ENCODE measurements around the gene CEP128. TPM values are rescaled to one million over a fixed set of nuclear protein-coding genes. Genes with fewer than 3 reads are reported as not detected.

Gene CEP128
- polyA plus RNA-seq, 4 donors, result 0.22 to 2.2 (median 1.1) TPM

- FAIRE-seq, result no peak
- WGBS, 3 donors, result 93 to 95% (median 93%) methylated on average over 7 of the region's 7 CpGs
- Histone ChIP-seq H3K27me3 (ENCODE audit: control insufficient read depth in 3 of 3, insufficient read depth in 3 of 3, low read length in 3 of 3) (no peaks in the 10 kb centered on the region), H3K27ac (ENCODE audit: low read depth in 1 of 3, low read length in 2 of 3) (no peak overlapping the region), H3K4me1 (ENCODE audit: control insufficient read depth in 3 of 3, insufficient read depth in 2 of 3, low read depth in 1 of 3, low read length in 2 of 3) (no peaks in the 10 kb centered on the region), H3K9me3 (ENCODE audit: control insufficient read depth in 2 of 2, insufficient read depth in 1 of 2, low read depth in 1 of 2, low read length in 1 of 2) (peaks cover 2 to 9% of the 10 kb centered on the region in 2 donors), H3K4me3 (ENCODE audit: low read depth in 1 of 3, low read length in 3 of 3) (no peak overlapping the region), H3K36me3 (ENCODE audit: control insufficient read depth in 3 of 3, insufficient read depth in 2 of 3, low read depth in 1 of 3, low read length in 3 of 3) (no peaks in the 10 kb centered on the region)
- DNase-seq, result no peak
Measured at GRCh38 chr14:80538633-80539375, 402.7 kb downstream of the CEP128 start.

GRCh38 chr14:80537626-80538025 is 403.9 kb downstream of the CEP128 start:
- WGBS, 3 donors, result 91 to 95% (median 94%) methylated on average over 5 of the region's 5 CpGs
- DNase-seq (no peak), FAIRE-seq (no peak)
- H3K9me3 ChIP-seq (ENCODE audit: control insufficient read depth in 2 of 2, insufficient read depth in 1 of 2, low read depth in 1 of 2, low read length in 1 of 2), result peaks cover 2 to 9% of the 10 kb centered on the region in 2 donors
- no peaks in the 10 kb centered on the region for H3K36me3 ChIP-seq (ENCODE audit: control insufficient read depth in 3 of 3, insufficient read depth in 2 of 3, low read depth in 1 of 3, low read length in 3 of 3)
- H3K27ac ChIP-seq (ENCODE audit: low read depth in 1 of 3, low read length in 2 of 3), result no peak overlapping the region
- H3K27me3 ChIP-seq (ENCODE audit: control insufficient read depth in 3 of 3, insufficient read depth in 3 of 3, low read length in 3 of 3), result no peaks in the 10 kb centered on the region
- H3K4me1 ChIP-seq (ENCODE audit: control insufficient read depth in 3 of 3, insufficient read depth in 2 of 3, low read depth in 1 of 3, low read length in 2 of 3), result no peaks in the 10 kb centered on the region
- H3K4me3 ChIP-seq (ENCODE audit: low read depth in 1 of 3, low read length in 3 of 3), result no peak overlapping the region

- no peaks in the 10 kb centered on the region for H3K27me3 ChIP-seq (ENCODE audit: control insufficient read depth in 3 of 3, insufficient read depth in 3 of 3, low read length in 3 of 3)
- no peak overlapping the region for H3K4me3 ChIP-seq (ENCODE audit: low read depth in 1 of 3, low read length in 3 of 3)
- DNase-seq, result no peak
- no peak for FAIRE-seq
- H3K36me3 ChIP-seq (ENCODE audit: control insufficient read depth in 3 of 3, insufficient read depth in 2 of 3, low read depth in 1 of 3, low read length in 3 of 3), result no peaks in the 10 kb centered on the region
- WGBS, 3 donors, result 73 to 85% (median 84%) methylated on average over 4 of the region's 4 CpGs
- peaks cover 2 to 9% of the 10 kb centered on the region in 2 donors for H3K9me3 ChIP-seq (ENCODE audit: control insufficient read depth in 2 of 2, insufficient read depth in 1 of 2, low read depth in 1 of 2, low read length in 1 of 2)
- no peaks in the 10 kb centered on the region for H3K4me1 ChIP-seq (ENCODE audit: control insufficient read depth in 3 of 3, insufficient read depth in 2 of 3, low read depth in 1 of 3, low read length in 2 of 3)
- no peak overlapping the region for H3K27ac ChIP-seq (ENCODE audit: low read depth in 1 of 3, low read length in 2 of 3)
Measured at GRCh38 chr14:80536456-80536855, 405.1 kb downstream of the CEP128 start.

GRCh38 chr14:80535171-80535570 is 406.4 kb downstream of the CEP128 start:
- H3K27me3 ChIP-seq (ENCODE audit: control insufficient read depth in 3 of 3, insufficient read depth in 3 of 3, low read length in 3 of 3), result no peaks in the 10 kb centered on the region
- H3K36me3 ChIP-seq (ENCODE audit: control insufficient read depth in 3 of 3, insufficient read depth in 2 of 3, low read depth in 1 of 3, low read length in 3 of 3), result no peaks in the 10 kb centered on the region
- no peak overlapping the region for H3K27ac ChIP-seq (ENCODE audit: low read depth in 1 of 3, low read length in 2 of 3)
- H3K4me1 ChIP-seq (ENCODE audit: control insufficient read depth in 3 of 3, insufficient read depth in 2 of 3, low read depth in 1 of 3, low read length in 2 of 3), result no peaks in the 10 kb centered on the region
- H3K9me3 ChIP-seq (ENCODE audit: control insufficient read depth in 2 of 2, insufficient read depth in 1 of 2, low read depth in 1 of 2, low read length in 1 of 2), result peaks cover 0 to 5% of the 10 kb centered on the region in 2 donors
- WGBS, 3 donors, result 40 to 53% (median 45%) methylated on average over 4 of the region's 4 CpGs
- DNase-seq (no peak), FAIRE-seq (no peak)
- H3K4me3 ChIP-seq (ENCODE audit: low read depth in 1 of 3, low read length in 3 of 3), result no peak overlapping the region

GRCh38 chr14:80523518-80524117 is 417.9 kb downstream of the CEP128 start:
- Histone ChIP-seq H3K4me3 (ENCODE audit: low read depth in 1 of 3, low read length in 3 of 3) (no peak overlapping the region), H3K4me1 (ENCODE audit: control insufficient read depth in 3 of 3, insufficient read depth in 2 of 3, low read depth in 1 of 3, low read length in 2 of 3) (no peaks in the 10 kb centered on the region), H3K36me3 (ENCODE audit: control insufficient read depth in 3 of 3, insufficient read depth in 2 of 3, low read depth in 1 of 3, low read length in 3 of 3) (no peaks in the 10 kb centered on the region), H3K9me3 (ENCODE audit: control insufficient read depth in 2 of 2, insufficient read depth in 1 of 2, low read depth in 1 of 2, low read length in 1 of 2) (no peaks in the 10 kb centered on the region), H3K27ac (ENCODE audit: low read depth in 1 of 3, low read length in 2 of 3) (no peak overlapping the region), H3K27me3 (ENCODE audit: control insufficient read depth in 3 of 3, insufficient read depth in 3 of 3, low read length in 3 of 3) (no peaks in the 10 kb centered on the region)
- FAIRE-seq (no peak), DNase-seq (peak in 1 of 2 donors; percentile 6)

- Histone ChIP-seq H3K27me3 (ENCODE audit: control insufficient read depth in 3 of 3, insufficient read depth in 3 of 3, low read length in 3 of 3) (no peaks in the 10 kb centered on the region), H3K4me3 (ENCODE audit: low read depth in 1 of 3, low read length in 3 of 3) (no peak overlapping the region), H3K4me1 (ENCODE audit: control insufficient read depth in 3 of 3, insufficient read depth in 2 of 3, low read depth in 1 of 3, low read length in 2 of 3) (no peaks in the 10 kb centered on the region), H3K9me3 (ENCODE audit: control insufficient read depth in 2 of 2, insufficient read depth in 1 of 2, low read depth in 1 of 2, low read length in 1 of 2) (no peaks in the 10 kb centered on the region), H3K36me3 (ENCODE audit: control insufficient read depth in 3 of 3, insufficient read depth in 2 of 3, low read depth in 1 of 3, low read length in 3 of 3) (no peaks in the 10 kb centered on the region), H3K27ac (ENCODE audit: low read depth in 1 of 3, low read length in 2 of 3) (no peak overlapping the region)
- no peak for DNase-seq
- no peak for FAIRE-seq
Measured at GRCh38 chr14:80522936-80523335, 418.6 kb downstream of the CEP128 start.

- WGBS, 3 donors, result 81 to 97% (median 95%) methylated on average over 1 of the region's 1 CpG
- DNase-seq (no peak), FAIRE-seq (no peak)
- Histone ChIP-seq H3K9me3 (ENCODE audit: control insufficient read depth in 2 of 2, insufficient read depth in 1 of 2, low read depth in 1 of 2, low read length in 1 of 2) (no peaks in the 10 kb centered on the region), H3K4me3 (ENCODE audit: low read depth in 1 of 3, low read length in 3 of 3) (no peak overlapping the region), H3K4me1 (ENCODE audit: control insufficient read depth in 3 of 3, insufficient read depth in 2 of 3, low read depth in 1 of 3, low read length in 2 of 3) (no peaks in the 10 kb centered on the region), H3K27ac (ENCODE audit: low read depth in 1 of 3, low read length in 2 of 3) (no peak overlapping the region), H3K36me3 (ENCODE audit: control insufficient read depth in 3 of 3, insufficient read depth in 2 of 3, low read depth in 1 of 3, low read length in 3 of 3) (no peaks in the 10 kb centered on the region), H3K27me3 (ENCODE audit: control insufficient read depth in 3 of 3, insufficient read depth in 3 of 3, low read length in 3 of 3) (no peaks in the 10 kb centered on the region)
Measured at GRCh38 chr14:80522411-80522810, 419.1 kb downstream of the CEP128 start.

- no peaks in the 10 kb centered on the region for H3K4me1 ChIP-seq (ENCODE audit: control insufficient read depth in 3 of 3, insufficient read depth in 2 of 3, low read depth in 1 of 3, low read length in 2 of 3)
- FAIRE-seq, result no peak
- H3K27me3 ChIP-seq (ENCODE audit: control insufficient read depth in 3 of 3, insufficient read depth in 3 of 3, low read length in 3 of 3), result no peaks in the 10 kb centered on the region
- H3K36me3 ChIP-seq (ENCODE audit: control insufficient read depth in 3 of 3, insufficient read depth in 2 of 3, low read depth in 1 of 3, low read length in 3 of 3), result no peaks in the 10 kb centered on the region
- 94 to 97% (median 95%) methylated on average over 3 of the region's 3 CpGs for WGBS, 3 donors
- no peak overlapping the region for H3K4me3 ChIP-seq (ENCODE audit: low read depth in 1 of 3, low read length in 3 of 3)
- no peak for DNase-seq
- no peaks in the 10 kb centered on the region for H3K9me3 ChIP-seq (ENCODE audit: control insufficient read depth in 2 of 2, insufficient read depth in 1 of 2, low read depth in 1 of 2, low read length in 1 of 2)
- H3K27ac ChIP-seq (ENCODE audit: low read depth in 1 of 3, low read length in 2 of 3), result no peak overlapping the region
Measured at GRCh38 chr14:80521456-80521855, 420.1 kb downstream of the CEP128 start.

GRCh38 chr14:80519002-80519401 is 422.5 kb downstream of the CEP128 start:
- no peak for DNase-seq
- peaks cover 0 to 3% (median 2%) of the 10 kb centered on the region in 3 donors for H3K36me3 ChIP-seq (ENCODE audit: control insufficient read depth in 3 of 3, insufficient read depth in 2 of 3, low read depth in 1 of 3, low read length in 3 of 3)
- FAIRE-seq, result no peak
- H3K9me3 ChIP-seq (ENCODE audit: control insufficient read depth in 2 of 2, insufficient read depth in 1 of 2, low read depth in 1 of 2, low read length in 1 of 2), result no peaks in the 10 kb centered on the region
- H3K27me3 ChIP-seq (ENCODE audit: control insufficient read depth in 3 of 3, insufficient read depth in 3 of 3, low read length in 3 of 3), result no peaks in the 10 kb centered on the region
- H3K27ac ChIP-seq (ENCODE audit: low read depth in 1 of 3, low read length in 2 of 3), result no peak overlapping the region
- H3K4me1 ChIP-seq (ENCODE audit: control insufficient read depth in 3 of 3, insufficient read depth in 2 of 3, low read depth in 1 of 3, low read length in 2 of 3), result no peaks in the 10 kb centered on the region
- H3K4me3 ChIP-seq (ENCODE audit: low read depth in 1 of 3, low read length in 3 of 3), result no peak overlapping the region

All from small intestine (tissue), 7 donors.